Neural progenitor cell (in vitro differentiated cells): ENCODE data around the gene MGMT.

ENCODE experiments used
- CTCF ChIP-seq: fragments of 200-600 bp; sonication (generic); IDR thresholded peaks from 2 replicates; pipeline ENCODE4 v1.5.1; 2017; ENCODE audit warnings: antibody characterized with exemption, mild to moderate bottlenecking
- EZH2phosphoT487 ChIP-seq: fragments of 200-600 bp; sonication (generic); IDR thresholded peaks from 2 replicates; pipeline ENCODE4 v1.6.1; 2017; ENCODE audit warnings: antibody characterized with exemption

DNA sequence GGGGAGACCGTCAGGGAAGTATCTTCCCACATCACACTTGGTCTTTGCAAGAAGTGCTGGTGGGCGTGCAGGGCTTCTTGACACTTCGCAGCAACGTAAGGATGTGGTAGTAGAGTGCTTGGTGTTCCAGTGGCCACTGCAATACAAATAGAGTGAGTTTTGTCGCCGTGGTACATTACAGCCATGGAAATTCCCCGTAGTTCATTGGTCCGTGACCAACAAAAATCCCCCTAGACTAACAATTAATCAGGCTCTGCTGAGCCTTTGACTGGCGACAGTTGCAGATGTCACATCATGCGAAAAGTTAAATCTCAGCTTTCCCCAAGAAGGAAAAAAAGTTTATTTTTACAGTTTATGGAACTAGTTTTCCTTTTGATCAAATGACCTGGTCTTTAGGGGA lies 134.7 kb downstream of the MGMT start:
- no peak for TF ChIP-seq CTCF
- no peak for TF ChIP-seq EZH2phosphoT487
